Activated T-helper 2 cell treated with anti-CD3 and anti-CD28 coated beads, Interferon-gamma antibody, Interleukin-2, Interleukin-4, amounts not matched to agents 10 μg/mL and 5 μg/mL and 100 μg/mL, durations not matched to agents 14 hours and 24 hours and 36 hours (primary cell): ENCODE results near the gene PAGE2B. TPM values are rescaled to one million over a fixed set of nuclear protein-coding genes. Genes with fewer than 3 reads are reported as not detected.

Experiments used
- DNase-seq: peaks from one replicate; pipeline ENCODE4 v3.0.0; 2021; ENCODE audit warnings: low spot score
- H3K27ac Mint-ChIP-seq: one replicate; pipeline ENCODE4 v1.8.0; 2021; ENCODE audit warnings: mixed read lengths
- H3K27me3 Mint-ChIP-seq: one replicate; pipeline ENCODE4 v1.8.0; 2021; ENCODE audit warnings: low read depth, mixed read lengths
- H3K36me3 Mint-ChIP-seq: one replicate; pipeline ENCODE4 v1.8.0; 2021; ENCODE audit warnings: low read depth, mixed read lengths
- H3K4me1 Mint-ChIP-seq: one replicate; pipeline ENCODE4 v1.8.0; 2021; ENCODE audit warnings: low read depth, mixed read lengths
- H3K4me3 Mint-ChIP-seq: one replicate; pipeline ENCODE4 v1.8.0; 2021; ENCODE audit warnings: low read depth, mild to moderate bottlenecking, moderate library complexity, mixed read lengths
- H3K9me3 Mint-ChIP-seq: one replicate; pipeline ENCODE4 v1.8.0; 2021; ENCODE audit warnings: mixed read lengths
- intact Hi-C: fragments of 100-400 bp; cut with micrococcal nuclease; formaldehyde crosslinking; loops from one replicate; pipeline ENCODE4 v1.15.1; 2023
- total RNA-seq: library from RNA; stranded (reverse); gene quantifications from 2 replicates; pipeline ENCODE4 v1.2.3, GENCODE V29; 2022

PAGE2B gene
- total RNA-seq, 1 donor from 2014 or later = 0.41 TPM

- intact Hi-C loops = no loop called here
- no peak overlapping the region for H3K4me3 Mint-ChIP-seq
Observed at GRCh38 chrX:55119271-55119670, 44.4 kb downstream of the PAGE2B start.

GRCh38 chrX:55119712-55120111, 44.9 kb downstream of the PAGE2B start:
- H3K27me3 Mint-ChIP-seq = no peaks in the 10 kb centered on the region
- intact Hi-C loops = no loop called here
- DNase-seq = no peak
- H3K9me3 Mint-ChIP-seq = no peaks in the 10 kb centered on the region
- peaks cover 24% of the 10 kb centered on the region for H3K4me1 Mint-ChIP-seq
- no peak overlapping the region for H3K4me3 Mint-ChIP-seq
- H3K27ac Mint-ChIP-seq = no peak overlapping the region
- no peaks in the 10 kb centered on the region for H3K36me3 Mint-ChIP-seq

More at GRCh38 chrX:55119271-55119670, 44.4 kb downstream of the PAGE2B start:
- H3K36me3 Mint-ChIP-seq = no peaks in the 10 kb centered on the region
- no peaks in the 10 kb centered on the region for H3K9me3 Mint-ChIP-seq
- peaks cover 24% of the 10 kb centered on the region for H3K4me1 Mint-ChIP-seq
- no peak for DNase-seq
- H3K27me3 Mint-ChIP-seq = no peaks in the 10 kb centered on the region
- H3K27ac Mint-ChIP-seq = no peak overlapping the region

GRCh38 chrX:55120761-55121358, 46.0 kb downstream of the PAGE2B start:
- DNase-seq = no peak
- peaks cover 24% of the 10 kb centered on the region for H3K4me1 Mint-ChIP-seq
- no peaks in the 10 kb centered on the region for H3K27me3 Mint-ChIP-seq
- H3K27ac Mint-ChIP-seq = no peak overlapping the region
- intact Hi-C loops = no loop called here
- H3K36me3 Mint-ChIP-seq = no peaks in the 10 kb centered on the region
- no peaks in the 10 kb centered on the region for H3K9me3 Mint-ChIP-seq
- no peak overlapping the region for H3K4me3 Mint-ChIP-seq

- Mint-ChIP-seq H3K9me3 (no peaks in the 10 kb centered on the region), H3K27me3 (peaks cover 2% of the 10 kb centered on the region), H3K27ac (no peak overlapping the region), H3K4me1 (peaks cover 19% of the 10 kb centered on the region), H3K36me3 (no peaks in the 10 kb centered on the region), H3K4me3 (no peak overlapping the region)
- no peak for DNase-seq
- intact Hi-C loops = no loop called here
Observed at GRCh38 chrX:55123900-55124299, 49.1 kb downstream of the PAGE2B start.

- no peaks in the 10 kb centered on the region for H3K4me1 Mint-ChIP-seq
- H3K9me3 Mint-ChIP-seq = no peaks in the 10 kb centered on the region
- no peak overlapping the region for H3K4me3 Mint-ChIP-seq
- intact Hi-C loops = no loop called here
- H3K27me3 Mint-ChIP-seq = peaks cover 4% of the 10 kb centered on the region
- no peak overlapping the region for H3K27ac Mint-ChIP-seq
- no peaks in the 10 kb centered on the region for H3K36me3 Mint-ChIP-seq
- DNase-seq = no peak
Observed at GRCh38 chrX:55127692-55128091, 52.9 kb downstream of the PAGE2B start.

Other genes starting within 250 kb of the PAGE2B start
- gene TRO, start 154.2 kb upstream of the PAGE2B start, total RNA-seq = 2.1 and 2.8 TPM in 2 replicates
- gene PFKFB1, start 80.8 kb upstream of the PAGE2B start, total RNA-seq = 0.25 and 0.50 TPM in 2 replicates
- gene APEX2, start 74.7 kb upstream of the PAGE2B start, total RNA-seq = 33.8 and 35.9 TPM in 2 replicates
- not detected in 2 replicates for gene ALAS2, start 44.1 kb upstream of the PAGE2B start, total RNA-seq
- not detected in 2 replicates for gene PAGE2, start 14.0 kb downstream of the PAGE2B start, total RNA-seq
- gene PAGE5, start 145.3 kb downstream of the PAGE2B start, total RNA-seq = not detected in 2 replicates
- not detected in 2 replicates for gene PAGE3, start 189.9 kb downstream of the PAGE2B start, total RNA-seq